Measurements from ENCODE around the gene NFIB. TPM values are rescaled to one million over a fixed set of nuclear protein-coding genes. Genes with fewer than 3 reads are reported as not detected.
A peak's percentile ranks its signal among the peaks of the same experiment; 100 is the strongest.

Gene NFIB
- 104 TPM for total RNA-seq

GRCh38 chr9:14313951-14314423, at the start of gene NFIB:
TSS of gene NFIB (minus strand) at chr9:14314141. CDS start at chr9:14313511, 630 bp downstream.
- DNase-seq (ENCODE audit: low spot score in 2 of 2) = peak; percentile 61 to 81
- FAIRE-seq = no peak

- no peak for FAIRE-seq
- no peak for DNase-seq (ENCODE audit: low spot score in 2 of 2)
Observed at GRCh38 chr9:14362175-14362574, 48.2 kb upstream of the NFIB start.

GRCh38 chr9:14361074-14361473, 47.1 kb upstream of the NFIB start:
- no peak for DNase-seq (ENCODE audit: low spot score in 2 of 2)
- peak; percentile 6 for FAIRE-seq

- FAIRE-seq (no peak), DNase-seq (ENCODE audit: low spot score in 2 of 2) (no peak)
Observed at GRCh38 chr9:14358523-14358922, 44.6 kb upstream of the NFIB start.

GRCh38 chr9:14356351-14357265, 42.7 kb upstream of the NFIB start:
- no peak for DNase-seq (ENCODE audit: low spot score in 2 of 2)
- no peak for FAIRE-seq

- FAIRE-seq (no peak), DNase-seq (ENCODE audit: low spot score in 2 of 2) (no peak)
Observed at GRCh38 chr9:14354201-14354600, 40.3 kb upstream of the NFIB start.

GRCh38 chr9:14353222-14354056, 39.5 kb upstream of the NFIB start:
- DNase-seq (ENCODE audit: low spot score in 2 of 2) (peak; percentile 69 to 76), FAIRE-seq (no peak)

- no peak for FAIRE-seq
- peak in 1 of 2 donors; percentile 12 for DNase-seq (ENCODE audit: low spot score in 2 of 2)
Observed at GRCh38 chr9:14352503-14352902, 38.6 kb upstream of the NFIB start.

- FAIRE-seq (no peak), DNase-seq (ENCODE audit: low spot score in 2 of 2) (peak in 1 of 2 donors; percentile 15)
Observed at GRCh38 chr9:14351221-14351836, 37.4 kb upstream of the NFIB start.

- FAIRE-seq = no peak
- peak in 1 of 2 donors; percentile 15 for DNase-seq (ENCODE audit: low spot score in 2 of 2)
Observed at GRCh38 chr9:14350754-14351153, 36.8 kb upstream of the NFIB start.

- FAIRE-seq = no peak
- no peak for DNase-seq (ENCODE audit: low spot score in 2 of 2)
Observed at GRCh38 chr9:14350349-14350728, 36.4 kb upstream of the NFIB start.

- FAIRE-seq (no peak), DNase-seq (ENCODE audit: low spot score in 2 of 2) (peak in 1 of 2 donors; percentile 26)
Observed at GRCh38 chr9:14349447-14350348, 35.8 kb upstream of the NFIB start.

GRCh38 chr9:14349146-14349446, 35.2 kb upstream of the NFIB start:
- no peak for FAIRE-seq
- no peak for DNase-seq (ENCODE audit: low spot score in 2 of 2)

- DNase-seq (ENCODE audit: low spot score in 2 of 2) = peak in 1 of 2 donors; percentile 35
- FAIRE-seq = no peak
Observed at GRCh38 chr9:14348373-14349145, 34.6 kb upstream of the NFIB start.

- DNase-seq (ENCODE audit: low spot score in 2 of 2) (no peak), FAIRE-seq (no peak)
Observed at GRCh38 chr9:14348123-14348372, 34.1 kb upstream of the NFIB start.

GRCh38 chr9:14347406-14348122, 33.6 kb upstream of the NFIB start:
- DNase-seq (ENCODE audit: low spot score in 2 of 2) (peak in 1 of 2 donors; percentile 38), FAIRE-seq (no peak)

GRCh38 chr9:14346811-14347405, 33.0 kb upstream of the NFIB start:
- DNase-seq (ENCODE audit: low spot score in 2 of 2) = no peak

GRCh38 chr9:14346231-14346791, 32.4 kb upstream of the NFIB start:
- no peak for FAIRE-seq

More at GRCh38 chr9:14346811-14347405, 33.0 kb upstream of the NFIB start:
- no peak for FAIRE-seq

More at GRCh38 chr9:14346231-14346791, 32.4 kb upstream of the NFIB start:
- peak in 1 of 2 donors; percentile 40 for DNase-seq (ENCODE audit: low spot score in 2 of 2)
